Measurements from ENCODE around the gene PHOX2A.
A peak's percentile ranks its signal among the peaks of the same experiment; 100 is the strongest.

The PHOX2A gene

DNA sequence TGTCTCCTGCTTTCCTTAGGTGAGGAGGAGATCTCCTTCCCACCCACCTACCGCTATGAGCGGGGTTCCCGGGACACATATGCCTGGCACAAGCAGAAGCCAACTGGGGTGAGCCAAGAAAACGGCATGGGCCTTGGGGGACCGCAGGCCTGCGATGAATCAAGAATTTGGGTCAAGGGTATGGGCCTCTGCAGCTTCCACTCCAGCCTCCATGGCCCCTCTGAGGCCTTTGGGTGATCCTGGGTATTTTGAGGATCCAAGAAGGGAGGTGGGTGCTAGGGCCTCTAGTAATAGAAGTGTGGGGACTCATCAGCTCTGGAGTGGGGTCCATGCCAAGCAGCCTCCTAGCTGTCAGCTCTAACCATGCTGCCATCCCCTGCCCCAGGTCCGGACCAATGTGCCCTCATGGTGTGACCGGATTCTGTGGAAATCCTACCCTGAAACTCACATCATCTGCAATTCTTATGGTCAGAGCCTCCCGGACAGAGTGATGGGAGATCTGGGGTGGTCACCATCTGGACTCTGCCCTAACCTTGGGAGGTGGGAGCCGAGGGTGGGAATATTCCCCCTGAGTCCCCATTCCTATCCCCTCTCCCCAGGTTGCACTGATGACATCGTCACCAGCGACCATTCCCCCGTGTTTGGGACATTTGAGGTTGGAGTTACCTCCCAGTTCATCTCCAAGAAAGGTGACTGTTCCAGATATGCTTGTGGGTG, 10.8 kb downstream of the PHOX2A start:
- peak in 1 of 2 donors; percentile 12 for DNase-seq

GRCh38 chr11:72232260-72233055, 11.5 kb downstream of the PHOX2A start:
- DNase-seq: no peak

DNA sequence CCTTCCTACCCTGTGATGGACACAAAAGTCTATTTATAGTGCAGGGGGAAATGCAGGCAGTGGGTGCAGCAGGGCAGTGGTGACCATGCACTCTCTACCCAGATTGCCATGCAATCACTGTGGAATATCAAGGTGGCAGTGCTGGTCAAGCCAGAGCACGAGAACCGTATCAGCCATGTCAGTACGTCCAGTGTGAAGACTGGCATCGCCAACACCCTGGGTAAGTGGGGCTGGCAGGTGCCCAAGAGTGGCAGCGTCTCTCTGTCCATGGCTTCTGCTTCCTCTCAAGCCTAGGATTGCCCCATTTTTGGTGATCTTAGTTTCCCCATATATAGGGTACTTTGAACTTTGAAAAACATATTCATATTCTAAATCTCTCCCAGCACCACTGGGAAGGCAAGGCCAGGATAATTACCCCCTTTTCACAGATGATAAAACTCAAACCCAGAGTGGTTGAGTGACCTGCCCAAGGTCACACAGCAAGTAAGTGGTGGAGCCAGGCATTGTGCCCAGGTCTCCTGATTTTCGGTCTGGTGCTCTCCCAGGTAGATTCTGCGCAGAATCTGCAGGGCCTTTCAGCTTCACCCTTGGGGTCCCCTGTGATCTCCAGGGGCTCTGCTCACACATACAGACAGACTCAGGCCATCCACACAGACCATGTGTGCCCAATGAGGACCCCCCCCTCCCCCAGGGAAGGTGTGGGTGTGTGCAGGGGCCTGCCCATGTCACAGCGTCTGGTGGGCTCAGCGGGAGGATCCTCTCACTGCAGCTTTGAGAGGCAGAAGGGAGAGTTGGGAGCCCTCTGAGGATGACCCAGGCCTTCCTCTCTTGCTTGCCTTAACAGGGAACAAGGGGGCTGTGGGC, 12.3 kb downstream of the PHOX2A start:
- no peak for DNase-seq

- DNase-seq: no peak
Observed at GRCh38 chr11:72230764-72231365, 13.1 kb downstream of the PHOX2A start.

DNA sequence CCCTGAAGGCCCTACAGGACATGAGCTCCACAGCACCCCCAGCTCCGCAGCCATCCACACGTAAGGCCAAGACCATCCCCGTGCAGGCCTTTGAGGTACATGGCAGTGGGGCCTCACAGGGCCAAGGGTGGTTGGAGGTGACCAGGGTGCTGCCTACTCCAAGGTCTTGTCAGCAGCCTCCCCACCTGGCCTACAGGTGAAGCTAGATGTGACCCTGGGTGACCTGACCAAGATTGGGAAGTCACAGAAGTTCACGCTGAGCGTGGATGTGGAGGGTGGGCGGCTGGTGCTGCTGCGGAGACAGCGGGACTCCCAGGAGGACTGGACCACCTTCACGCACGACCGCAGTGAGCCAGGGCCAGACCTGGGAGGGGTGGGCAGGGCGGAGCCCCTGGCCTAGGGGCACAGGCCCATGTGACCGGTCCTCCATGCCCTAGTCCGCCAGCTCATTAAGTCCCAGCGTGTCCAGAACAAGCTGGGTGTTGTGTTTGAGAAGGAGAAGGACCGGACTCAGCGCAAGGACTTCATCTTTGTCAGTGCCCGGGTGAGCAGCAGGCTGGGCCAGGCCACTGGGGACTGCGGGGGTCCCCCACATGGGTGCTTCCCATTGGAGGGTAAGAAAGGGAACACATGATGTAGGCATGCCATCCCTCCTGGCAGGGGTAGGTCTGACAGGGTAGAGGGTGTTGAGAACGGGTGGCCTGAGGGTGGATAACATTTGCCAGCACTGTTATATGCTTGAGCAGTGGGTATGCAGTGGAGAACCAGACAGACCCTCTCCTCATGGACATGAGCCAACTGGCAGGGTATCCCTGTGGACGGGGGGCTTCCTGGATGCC, 13.8 kb downstream of the PHOX2A start:
- no peak for DNase-seq

DNA sequence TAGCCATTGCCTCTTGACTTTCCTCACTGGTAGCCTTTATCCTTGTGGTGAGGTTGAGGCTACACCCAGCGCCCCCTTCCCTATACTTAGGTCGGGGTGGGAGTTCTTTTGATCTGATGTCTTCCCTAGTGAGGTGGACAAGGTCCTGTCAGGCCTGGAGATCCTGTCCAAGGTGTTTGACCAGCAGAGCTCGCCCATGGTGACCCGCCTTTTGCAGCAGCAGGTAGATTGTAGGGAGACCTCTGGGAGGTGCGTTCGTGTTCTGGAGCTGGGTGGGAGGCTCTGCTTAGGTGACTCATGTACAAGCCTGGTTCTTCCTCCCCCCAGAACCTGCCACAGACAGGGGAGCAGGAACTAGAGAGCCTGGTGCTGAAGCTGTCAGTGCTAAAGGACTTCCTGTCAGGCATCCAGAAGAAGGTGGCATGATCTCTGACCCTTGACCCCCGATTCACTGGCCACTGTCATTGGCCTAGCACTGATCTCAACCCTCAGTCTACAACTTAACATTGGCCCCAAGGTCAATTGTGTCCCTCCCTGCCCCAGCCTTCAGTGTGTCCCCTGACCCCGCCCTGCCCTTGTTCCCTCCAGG, 14.5 kb downstream of the PHOX2A start:
- DNase-seq: no peak

- no peak for DNase-seq
Observed at GRCh38 chr11:72228844-72229231, 15.1 kb downstream of the PHOX2A start.

DNA sequence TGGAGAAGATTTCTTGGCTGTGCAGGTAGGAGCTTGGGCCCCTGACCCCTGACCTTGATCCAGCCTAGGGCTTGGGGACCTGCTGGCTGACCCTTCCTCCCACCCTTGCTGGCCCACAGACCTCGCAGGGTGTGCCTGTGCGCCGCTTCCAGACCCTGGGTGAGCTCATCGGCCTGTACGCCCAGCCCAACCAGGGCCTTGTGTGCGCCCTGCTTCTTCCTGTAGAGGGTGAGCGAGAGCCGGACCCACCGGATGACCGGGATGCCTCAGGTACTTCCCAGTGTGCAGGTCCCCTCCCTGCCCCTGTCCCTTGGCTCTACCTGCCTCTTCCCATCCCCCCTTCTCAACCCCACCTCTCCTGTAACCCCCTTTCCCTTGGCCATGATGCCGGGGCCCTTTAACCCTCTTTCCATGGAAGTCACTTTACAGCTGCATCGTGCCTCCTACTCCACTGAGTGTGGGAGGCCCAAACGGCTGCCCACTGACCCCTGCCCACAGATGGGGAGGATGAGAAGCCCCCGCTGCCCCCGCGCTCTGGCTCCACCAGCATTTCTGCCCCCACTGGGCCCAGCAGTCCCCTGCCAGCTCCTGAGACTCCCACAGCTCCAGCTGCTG, 15.6 kb downstream of the PHOX2A start:
- no peak for DNase-seq

DNA sequence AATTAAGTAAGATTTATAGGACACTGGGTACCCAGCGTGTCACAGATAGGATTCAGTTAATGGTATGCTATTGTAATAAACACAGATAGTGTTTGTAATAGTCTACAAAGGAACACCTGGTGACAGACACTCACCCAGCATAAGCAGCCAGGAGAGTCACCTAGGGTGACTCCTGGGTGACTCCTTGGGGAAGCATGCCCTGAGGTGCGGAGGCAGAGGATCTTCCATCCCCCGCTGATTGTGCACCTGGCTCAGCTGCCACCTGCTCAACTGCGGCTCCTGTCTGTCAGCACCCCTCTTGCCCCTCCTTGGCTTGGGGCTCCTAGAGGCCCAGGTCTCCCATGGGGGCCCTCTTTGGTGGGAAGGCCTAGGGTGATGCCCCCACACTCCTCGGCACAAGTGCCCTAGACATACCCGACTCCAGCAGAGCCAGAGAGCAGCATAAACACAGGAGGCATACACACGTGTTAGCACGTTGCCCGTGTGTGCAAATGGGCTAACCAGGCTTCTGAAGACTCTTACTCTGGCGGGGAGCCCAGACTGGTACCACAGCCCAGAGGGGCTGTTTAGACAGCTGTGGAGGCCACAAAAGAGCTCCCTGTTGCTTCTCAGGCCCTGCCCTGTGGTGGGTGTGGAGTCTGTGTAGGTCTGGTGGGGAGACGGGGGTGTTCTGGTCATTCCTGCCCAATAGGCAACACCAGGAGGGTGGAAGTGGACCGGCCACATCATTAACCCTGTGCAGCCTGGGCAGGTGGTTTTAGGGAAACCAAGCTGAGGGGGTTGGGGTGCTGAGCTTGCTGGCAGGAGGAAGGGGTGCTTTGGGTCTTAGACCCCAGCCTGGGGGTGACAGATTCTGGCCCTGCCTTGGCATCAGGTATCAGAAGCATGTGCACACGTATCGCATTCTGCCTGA, 16.4 kb downstream of the PHOX2A start:
- no peak for DNase-seq

- DNase-seq: peak in 1 of 2 donors; percentile 16
Observed at GRCh38 chr11:72226701-72227100, 17.3 kb downstream of the PHOX2A start.

GRCh38 chr11:72225411-72225951, 18.5 kb downstream of the PHOX2A start:
- DNase-seq: peak; percentile 29 to 41

GRCh38 chr11:72224564-72225410, 19.2 kb downstream of the PHOX2A start, which contains the start of gene INPPL1:
INPPL1 (plus strand) TSS chr11:72224767; CDS start chr11:72224985, 218 bp downstream.
- peak; percentile 54 to 58 for DNase-seq

- DNase-seq: peak; percentile 64 to 73
Observed at GRCh38 chr11:72223615-72224563, 20.1 kb downstream of the PHOX2A start.

DNA sequence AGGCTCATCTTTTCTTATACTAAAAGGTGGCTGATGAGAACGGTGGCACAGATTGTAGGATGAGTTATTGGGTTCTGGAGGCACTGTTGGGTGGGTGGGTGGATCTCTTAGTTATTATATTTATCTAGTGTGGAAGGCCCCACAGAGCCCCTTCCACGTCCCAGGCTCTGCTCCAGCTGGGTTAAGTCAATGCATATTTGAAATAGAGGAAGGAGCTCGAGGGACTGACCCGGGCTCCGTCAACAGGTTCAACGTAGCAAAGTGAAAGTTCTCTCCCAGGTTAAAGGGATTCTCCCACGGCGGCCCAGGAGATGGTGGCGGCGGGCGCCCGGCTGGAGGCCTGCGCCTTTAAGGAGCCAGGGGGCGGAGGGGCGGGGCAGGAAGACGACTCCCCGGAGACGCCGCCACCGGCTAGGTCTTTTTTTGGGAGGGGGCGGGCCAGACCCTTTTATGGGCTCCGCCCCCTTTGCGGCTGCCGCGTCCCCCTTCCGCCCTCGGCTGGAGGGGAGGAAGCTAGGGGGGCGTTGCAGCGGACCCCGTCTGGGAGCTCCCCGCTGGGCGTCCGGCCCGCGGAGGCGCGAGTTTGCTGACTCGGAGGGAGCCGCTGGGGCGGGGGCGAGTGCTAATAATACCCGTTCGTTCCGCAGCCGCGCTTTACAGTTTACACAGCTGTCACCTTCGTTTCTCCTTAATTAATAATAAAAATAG, 20.9 kb downstream of the PHOX2A start:
- peak; percentile 94 to 96 for DNase-seq

- no peak for DNase-seq
Observed at GRCh38 chr11:72222106-72222891, 21.7 kb downstream of the PHOX2A start.
